Measurements from ENCODE around the gene DESI2.

DNA sequence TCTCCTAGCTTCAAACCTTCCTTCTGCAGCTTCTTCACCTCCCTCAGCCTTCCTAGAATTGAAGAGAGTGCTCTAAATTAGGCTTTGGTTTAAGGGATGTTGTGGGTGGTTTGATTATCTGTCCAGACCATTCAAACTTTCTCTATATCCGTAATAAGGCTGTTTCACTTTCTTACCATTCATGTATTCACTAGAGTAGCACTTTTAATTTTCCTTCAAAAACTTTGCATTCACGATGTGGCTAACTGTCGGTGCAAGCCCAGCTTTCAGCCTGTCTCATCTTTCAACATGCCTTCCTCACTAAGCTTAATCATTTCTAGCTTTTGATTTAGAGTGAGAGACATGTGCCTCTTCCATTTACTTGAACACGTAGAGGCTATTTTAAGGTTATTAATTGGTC is 26.2 kb upstream of the DESI2 start:
- no peak for TF ChIP-seq POLR2AphosphoS5 (IDR thresholded peaks at IDR 0.05; ENCODE audit: low read depth, low read length)
- TF ChIP-seq POLR2A (IDR thresholded peaks at IDR 0.05; ENCODE audit: low read depth, low read length) = no peak
- no peak for TF ChIP-seq TAF1 (IDR thresholded peaks at IDR 0.05; ENCODE audit: borderline replicate concordance, low read depth, low read length)

Data from GM12892 (cell line).